CD8-positive, alpha-beta memory T cell (primary cell): Measurements from ENCODE around the gene KLHL5. TPM values are rescaled to one million over a fixed set of nuclear protein-coding genes. Genes with fewer than 3 reads are reported as not detected.

Experiments used
- CTCF ChIA-PET: fragments of 350-600 bp; sonication (Branson Sonifier 250); formaldehyde crosslinking; loops from one replicate; lab custom pipeline; 2021; ENCODE audit warnings: antibody characterized with exemption; lab: Charles Lee
- POLR2A ChIA-PET: fragments of 350-600 bp; sonication (Branson Sonifier 250); formaldehyde crosslinking; loops from one replicate; lab custom pipeline; 2021; ENCODE audit warnings: antibody characterized with exemption; lab: Charles Lee
- DNase-seq, 5 donors: peaks; one replicate each; pipeline versions ENCODE4 v3.0.0 to v3.0.0-alpha.2; 2020 to 2022; ENCODE audit warnings: mixed read lengths in 1 of 5
- H3K27ac ChIP-seq: one replicate; pipeline ENCODE4 v1.7.0; 2013; ENCODE audit warnings: low read depth, mild to moderate bottlenecking, low read length, moderate library complexity
- H3K27me3 ChIP-seq: 2 replicates; pipeline ENCODE4 v1.7.0; 2013; ENCODE audit warnings: low read length, mild to moderate bottlenecking; ENCODE audit not compliant: insufficient read depth, poor library complexity, severe bottlenecking
- H3K36me3 ChIP-seq: 2 replicates; pipeline ENCODE4 v1.7.0; 2013; ENCODE audit warnings: mild to moderate bottlenecking, low read length, moderate library complexity; ENCODE audit not compliant: insufficient read depth
- H3K4me1 ChIP-seq: 2 replicates; pipeline ENCODE4 v1.7.0; 2013; ENCODE audit warnings: mild to moderate bottlenecking, low read length, moderate library complexity; ENCODE audit not compliant: insufficient read depth
- H3K4me3 ChIP-seq: 2 replicates; pipeline ENCODE4 v1.7.0; 2013; ENCODE audit warnings: mild to moderate bottlenecking, low read length
- H3K9me3 ChIP-seq: 2 replicates; pipeline ENCODE4 v1.7.0; 2013; ENCODE audit warnings: mild to moderate bottlenecking, low read length
- H3K27ac Mint-ChIP-seq, 8 donors: one replicate each; pipeline ENCODE4 v1.8.0; 2020 to 2021; ENCODE audit warnings: mixed read lengths in 8 of 8, mild to moderate bottlenecking in 6 of 8, inconsistent platforms in 3 of 8, moderate library complexity in 3 of 8
- H3K27me3 Mint-ChIP-seq, 2 donors: one replicate each; pipeline ENCODE4 v1.8.0; 2020 to 2021; ENCODE audit warnings: mixed read lengths in 2 of 2, mild to moderate bottlenecking in 1 of 2, moderate library complexity in 1 of 2
- H3K36me3 Mint-ChIP-seq, 3 donors: one replicate each; pipeline ENCODE4 v1.8.0; 2020 to 2021; ENCODE audit warnings: mixed read lengths in 3 of 3, inconsistent platforms in 1 of 3, mild to moderate bottlenecking in 1 of 3
- H3K4me1 Mint-ChIP-seq, 3 donors: one replicate each; pipeline ENCODE4 v1.8.0; 2020 to 2021; ENCODE audit warnings: mixed read lengths in 3 of 3, inconsistent platforms in 1 of 3, mild to moderate bottlenecking in 1 of 3
- H3K4me3 Mint-ChIP-seq, 7 donors: one replicate each; pipeline ENCODE4 v1.8.0; 2020 to 2021; ENCODE audit warnings: mixed read lengths in 7 of 7, mild to moderate bottlenecking in 6 of 7, moderate library complexity in 4 of 7, inconsistent platforms in 2 of 7
- H3K9me3 Mint-ChIP-seq, 5 donors: one replicate each; pipeline ENCODE4 v1.8.0; 2020 to 2022; ENCODE audit warnings: mixed read lengths in 5 of 5, mild to moderate bottlenecking in 3 of 5, moderate library complexity in 2 of 5, inconsistent platforms in 1 of 5
- polyA plus RNA-seq: library from polyadenylated mRNA; unstranded; fragments of 300-500 nt; fragmentation: Illumina TruSeq; gene quantifications from one replicate; pipeline ENCODE4 v1.2.3, GENCODE V29; 2021
- total RNA-seq, 2 experiments: library from RNA; stranded (reverse); gene quantifications; one replicate each; pipeline ENCODE4 v1.2.3, GENCODE V29; 2021

KLHL5 gene
- total and polyA plus RNA-seq, 3 experiments from 2014 or later, result 8.3 to 13.0 (median 11.7) TPM

DNA sequence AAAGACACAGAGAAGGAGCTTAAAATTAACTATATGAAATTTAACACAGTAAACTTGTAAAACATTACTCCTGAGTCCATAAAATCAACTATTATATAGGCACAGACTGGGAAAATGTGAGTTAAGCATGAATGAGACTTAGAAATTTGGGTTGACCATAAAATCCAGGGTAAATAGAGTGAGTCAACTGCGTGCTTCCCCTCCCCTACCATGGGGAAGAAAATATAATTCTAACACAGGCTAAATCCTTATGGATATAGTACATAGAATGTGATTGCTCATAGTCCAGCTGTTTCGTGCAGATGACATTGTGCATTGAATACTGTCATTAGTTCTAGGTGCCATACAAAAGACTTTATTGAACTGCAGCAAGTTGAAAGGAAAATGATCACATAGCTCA lies 42.2 kb downstream of the KLHL5 start:
- Mint-ChIP-seq H3K27ac (peak overlapping the region in 1 of 8 donors; percentile 67), H3K9me3 (no peaks in the 10 kb centered on the region), H3K36me3 (peaks cover 9 to 46% (median 19%) of the 10 kb centered on the region in 3 donors), H3K4me3 (no peak overlapping the region), H3K27me3 (no peaks in the 10 kb centered on the region), H3K4me1 (no peaks in the 10 kb centered on the region)
- DNase-seq, result no peak
- no peak overlapping the region for H3K27ac ChIP-seq
- ChIA-PET POLR2A (no interaction called here), CTCF (interaction anchor here (1.6 kb wide), 1 partner anchor 155 kb away, joined by 4 read pairs; no protein-coding TSS in a partner anchor)
- no peaks in the 10 kb centered on the region for H3K4me1 ChIP-seq
- no peaks in the 10 kb centered on the region for H3K27me3 ChIP-seq
- no peaks in the 10 kb centered on the region for H3K36me3 ChIP-seq
- H3K4me3 ChIP-seq, result no peak overlapping the region
- H3K9me3 ChIP-seq, result no peaks in the 10 kb centered on the region

DNA sequence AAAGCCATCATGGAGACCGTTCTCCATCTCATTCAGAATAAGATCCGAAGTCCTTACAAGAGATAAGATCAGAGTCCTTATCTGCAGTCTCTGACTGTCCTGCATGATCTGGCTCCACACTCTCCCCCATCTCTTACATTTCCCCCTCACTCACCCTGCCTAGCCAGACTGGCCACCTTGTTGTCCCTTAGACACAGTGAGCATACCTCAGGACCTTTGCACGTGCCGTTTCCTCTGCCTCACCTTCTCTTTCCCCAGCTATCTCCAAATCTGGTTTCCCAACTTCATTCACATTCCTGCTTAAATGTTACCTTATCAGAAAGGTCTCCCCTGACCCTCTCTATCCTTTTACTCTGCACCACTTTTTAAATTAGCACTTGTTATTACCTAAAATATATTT lies 44.0 kb downstream of the KLHL5 start:
- Histone ChIP-seq H3K4me3 (no peak overlapping the region), H3K4me1 (no peaks in the 10 kb centered on the region), H3K9me3 (no peaks in the 10 kb centered on the region), H3K27ac (no peak overlapping the region), H3K27me3 (no peaks in the 10 kb centered on the region), H3K36me3 (no peaks in the 10 kb centered on the region)
- H3K27ac Mint-ChIP-seq, result no peak overlapping the region
- H3K4me1 Mint-ChIP-seq, result no peaks in the 10 kb centered on the region
- ChIA-PET POLR2A (no interaction called here), CTCF (no interaction called here)
- no peak for DNase-seq
- H3K9me3 Mint-ChIP-seq, result no peaks in the 10 kb centered on the region
- H3K36me3 Mint-ChIP-seq, result peaks cover 9 to 39% (median 16%) of the 10 kb centered on the region in 3 donors
- H3K27me3 Mint-ChIP-seq, result no peaks in the 10 kb centered on the region
- H3K4me3 Mint-ChIP-seq, result no peak overlapping the region

DNA sequence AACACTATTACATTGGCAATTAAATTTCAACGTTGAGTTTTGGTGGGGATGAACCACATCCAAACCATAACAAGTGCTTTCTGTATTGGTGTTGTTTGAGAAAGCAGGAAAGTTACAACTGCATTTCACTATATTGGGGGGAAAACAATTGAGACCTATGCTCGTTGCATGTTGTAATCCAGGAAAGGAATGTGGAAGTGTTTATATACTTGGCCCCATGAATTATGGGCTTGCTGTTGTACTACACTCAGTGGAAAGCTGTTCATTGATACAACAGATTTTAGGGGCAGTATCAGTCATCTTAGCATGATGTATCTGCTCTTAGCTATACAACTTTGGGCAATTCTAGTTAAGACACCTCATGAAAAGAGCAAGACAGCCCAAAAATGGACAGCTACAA lies 52.4 kb downstream of the KLHL5 start:
- H3K27ac Mint-ChIP-seq, result no peak overlapping the region
- H3K27me3 Mint-ChIP-seq, result no peaks in the 10 kb centered on the region
- POLR2A ChIA-PET, result no interaction called here
- no peak overlapping the region for H3K4me3 Mint-ChIP-seq
- H3K36me3 Mint-ChIP-seq, result peaks cover 33 to 50% (median 33%) of the 10 kb centered on the region in 3 donors
- H3K9me3 ChIP-seq, result no peaks in the 10 kb centered on the region
- no peaks in the 10 kb centered on the region for H3K27me3 ChIP-seq
- H3K36me3 ChIP-seq, result peaks cover 16% of the 10 kb centered on the region
- no peak overlapping the region for H3K27ac ChIP-seq
- H3K4me1 ChIP-seq, result peaks cover 19% of the 10 kb centered on the region
- DNase-seq, result no peak
- H3K4me3 ChIP-seq, result no peak overlapping the region
- peaks cover 17 to 26% (median 25%) of the 10 kb centered on the region in 3 donors for H3K4me1 Mint-ChIP-seq
- H3K9me3 Mint-ChIP-seq, result no peaks in the 10 kb centered on the region
- CTCF ChIA-PET, result interaction anchor here (1.3 kb wide), 1 partner anchor 21 kb away, joined by 3 read pairs; no protein-coding TSS in a partner anchor

DNA sequence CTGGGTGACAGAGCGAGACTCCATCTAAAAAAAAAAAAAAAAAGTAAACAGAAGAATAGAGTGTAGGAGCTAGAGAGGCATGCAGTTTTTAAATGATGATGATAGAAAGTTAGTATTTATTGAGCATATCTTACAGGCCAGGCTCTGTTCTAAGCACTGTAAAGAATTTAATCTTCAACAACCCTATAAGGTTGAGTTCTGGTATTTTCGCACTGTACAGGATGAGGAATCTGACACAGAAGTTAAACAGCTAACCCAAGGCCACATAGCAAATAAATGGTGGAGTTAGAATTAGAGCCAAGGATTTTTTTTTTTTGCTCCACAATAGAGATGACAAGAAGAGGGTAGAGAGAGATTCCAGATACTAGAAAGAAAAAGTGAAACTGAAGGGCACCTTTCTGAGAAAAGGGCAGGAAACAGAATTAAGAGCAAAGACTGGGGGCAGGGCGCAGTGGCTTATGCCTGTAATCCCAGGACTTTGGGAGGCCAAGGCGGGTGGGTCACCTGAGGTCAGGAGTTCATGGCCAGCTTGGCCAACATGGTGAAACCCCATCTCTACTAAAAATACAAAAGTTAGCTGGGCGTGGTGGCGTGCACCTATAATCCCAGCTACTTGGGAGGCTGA lies 56.1 kb downstream of the KLHL5 start:
- no peak overlapping the region for H3K4me3 ChIP-seq
- peaks cover 19% of the 10 kb centered on the region for H3K4me1 ChIP-seq
- no peak overlapping the region for H3K27ac ChIP-seq
- Mint-ChIP-seq H3K36me3 (peaks cover 26 to 43% (median 31%) of the 10 kb centered on the region in 3 donors), H3K4me3 (peak overlapping the region; percentile 1 to 68 (median 63)), H3K27me3 (no peaks in the 10 kb centered on the region), H3K27ac (peak overlapping the region; percentile 14 to 83 (median 66)), H3K4me1 (peaks cover 17 to 26% (median 25%) of the 10 kb centered on the region in 3 donors), H3K9me3 (no peaks in the 10 kb centered on the region)
- ChIA-PET POLR2A (no interaction called here), CTCF (interaction anchor here (1.2 kb wide), 1 partner anchor 16 kb away, joined by 3 read pairs; no protein-coding TSS in a partner anchor)
- no peaks in the 10 kb centered on the region for H3K9me3 ChIP-seq
- no peak for DNase-seq
- H3K36me3 ChIP-seq, result peaks cover 14% of the 10 kb centered on the region
- no peaks in the 10 kb centered on the region for H3K27me3 ChIP-seq

DNA sequence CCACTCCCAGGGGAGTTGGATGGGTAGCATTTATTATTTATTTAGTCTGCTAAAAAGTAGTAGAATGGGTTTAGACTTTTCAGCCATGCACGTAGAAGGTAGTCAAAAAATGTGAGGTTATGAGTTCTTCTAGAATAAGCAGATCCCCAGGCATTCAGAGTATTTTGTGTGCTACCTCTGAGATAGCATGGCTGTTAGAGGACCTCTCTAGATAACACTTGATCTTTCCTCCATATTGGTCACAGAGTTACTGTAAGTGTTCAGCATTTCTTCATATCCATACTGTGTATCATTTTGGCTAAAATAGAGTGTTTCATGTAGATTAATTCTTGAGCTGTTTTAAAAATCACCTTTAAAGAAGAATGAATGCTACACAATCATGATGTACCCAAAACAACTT lies 58.4 kb downstream of the KLHL5 start:
- H3K4me1 ChIP-seq, result peaks cover 19% of the 10 kb centered on the region
- peaks cover 4% of the 10 kb centered on the region for H3K36me3 ChIP-seq
- peaks cover 17 to 26% (median 25%) of the 10 kb centered on the region in 3 donors for H3K4me1 Mint-ChIP-seq
- ChIA-PET POLR2A (no interaction called here), CTCF (no interaction called here)
- H3K27me3 Mint-ChIP-seq, result no peaks in the 10 kb centered on the region
- no peak for DNase-seq
- H3K27me3 ChIP-seq, result no peaks in the 10 kb centered on the region
- no peak overlapping the region for H3K4me3 ChIP-seq
- H3K4me3 Mint-ChIP-seq, result no peak overlapping the region
- no peak overlapping the region for H3K27ac Mint-ChIP-seq
- H3K27ac ChIP-seq, result no peak overlapping the region
- peaks cover 15 to 24% (median 23%) of the 10 kb centered on the region in 3 donors for H3K36me3 Mint-ChIP-seq
- no peaks in the 10 kb centered on the region for H3K9me3 Mint-ChIP-seq
- no peaks in the 10 kb centered on the region for H3K9me3 ChIP-seq

GRCh38 chr4:39124885-39125599 lies 63.0 kb downstream of the KLHL5 start:
- ChIA-PET CTCF (no interaction called here), POLR2A (no interaction called here)
- Histone ChIP-seq H3K4me3 (no peak overlapping the region), H3K4me1 (no peaks in the 10 kb centered on the region), H3K27me3 (no peaks in the 10 kb centered on the region), H3K9me3 (no peaks in the 10 kb centered on the region), H3K27ac (no peak overlapping the region), H3K36me3 (no peaks in the 10 kb centered on the region)
- Mint-ChIP-seq H3K9me3 (peaks cover 0 to 4% (median 0%) of the 10 kb centered on the region in 5 donors), H3K36me3 (peaks cover 5 to 10% (median 5%) of the 10 kb centered on the region in 3 donors), H3K27ac (peak overlapping the region in 2 of 8 donors; percentile 9 to 16), H3K4me1 (no peaks in the 10 kb centered on the region), H3K4me3 (no peak overlapping the region), H3K27me3 (no peaks in the 10 kb centered on the region)
- DNase-seq, result no peak

DNA sequence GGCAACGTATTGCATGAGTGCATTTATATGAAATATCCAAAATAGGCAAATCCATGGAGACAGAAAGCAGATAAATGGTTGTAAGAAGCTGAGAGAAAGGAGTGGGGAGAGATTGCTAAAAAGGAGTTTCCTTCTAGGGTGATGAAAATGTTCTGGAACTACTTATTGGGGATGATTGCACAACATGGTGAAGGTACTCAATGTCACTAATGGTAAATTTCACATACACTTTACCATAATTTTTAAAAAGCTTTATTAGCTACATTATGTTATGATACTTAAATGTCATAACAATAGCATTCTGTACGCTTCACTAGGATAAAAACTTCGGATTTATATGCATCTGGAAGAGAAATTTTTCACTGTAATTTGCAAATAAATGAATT lies 63.6 kb downstream of the KLHL5 start:
- no peak overlapping the region for H3K4me3 ChIP-seq
- Mint-ChIP-seq H3K36me3 (peaks cover 1 to 10% (median 5%) of the 10 kb centered on the region in 3 donors), H3K9me3 (peaks cover 0 to 4% (median 0%) of the 10 kb centered on the region in 5 donors), H3K27me3 (no peaks in the 10 kb centered on the region), H3K4me3 (no peak overlapping the region), H3K4me1 (no peaks in the 10 kb centered on the region), H3K27ac (no peak overlapping the region)
- no peak overlapping the region for H3K27ac ChIP-seq
- H3K27me3 ChIP-seq, result no peaks in the 10 kb centered on the region
- H3K9me3 ChIP-seq, result no peaks in the 10 kb centered on the region
- no peaks in the 10 kb centered on the region for H3K36me3 ChIP-seq
- DNase-seq, result no peak
- ChIA-PET CTCF (no interaction called here), POLR2A (no interaction called here)
- no peaks in the 10 kb centered on the region for H3K4me1 ChIP-seq
